Suprapubic skin (tissue), 4 donors: ENCODE data around the gene CTH.

Experiments
- POLR2A ChIP-seq, 2 donors: fragments of 450-650 bp; IDR thresholded peaks; one replicate each; pipeline ENCODE4 v1.6.1; 2017; ENCODE audit warnings: antibody characterized with exemption in 2 of 2, mild to moderate bottlenecking in 2 of 2, moderate library complexity in 2 of 2
- POLR2AphosphoS5 ChIP-seq, 3 donors: sonication (generic); formaldehyde crosslinking; IDR thresholded peaks; one replicate each; pipeline ENCODE4 v1.6.1; 2017; ENCODE audit warnings: antibody characterized with exemption in 3 of 3
- TF ChIP-seq, protein P1 (sequence below), 2 donors: fragments of 200-600 bp in 1 of 2; fragments of 450-650 bp in 1 of 2; sonication (generic) in 1 of 2; IDR thresholded peaks; one replicate each; pipeline ENCODE4 v1.5.1; 2016 to 2019; ENCODE audit warnings: antibody characterized with exemption in 2 of 2, mild to moderate bottlenecking in 1 of 2, moderate library complexity in 1 of 2

DNA sequence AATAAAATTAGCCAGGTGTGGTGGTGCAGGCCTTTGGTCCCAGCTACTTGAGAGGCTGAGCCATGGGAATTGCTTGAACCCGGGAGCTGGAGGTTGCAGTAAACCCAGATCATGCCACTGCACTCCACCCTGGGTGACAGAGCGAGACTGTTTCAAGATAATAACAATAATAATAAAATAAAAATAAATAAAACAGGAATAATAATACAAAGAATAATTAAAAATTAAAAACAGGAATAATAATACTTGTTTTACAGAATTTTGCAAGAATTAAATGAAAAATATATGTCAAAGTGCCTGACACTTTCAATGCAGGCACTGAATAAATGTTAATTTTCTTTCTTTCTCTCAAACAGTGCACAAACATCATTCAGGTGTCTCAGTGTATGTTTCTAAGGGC lies 26.5 kb upstream of the CTH start:
- no peak for TF ChIP-seq POLR2A (IDR thresholded peaks at IDR 0.05)
- TF ChIP-seq, protein P1, sequence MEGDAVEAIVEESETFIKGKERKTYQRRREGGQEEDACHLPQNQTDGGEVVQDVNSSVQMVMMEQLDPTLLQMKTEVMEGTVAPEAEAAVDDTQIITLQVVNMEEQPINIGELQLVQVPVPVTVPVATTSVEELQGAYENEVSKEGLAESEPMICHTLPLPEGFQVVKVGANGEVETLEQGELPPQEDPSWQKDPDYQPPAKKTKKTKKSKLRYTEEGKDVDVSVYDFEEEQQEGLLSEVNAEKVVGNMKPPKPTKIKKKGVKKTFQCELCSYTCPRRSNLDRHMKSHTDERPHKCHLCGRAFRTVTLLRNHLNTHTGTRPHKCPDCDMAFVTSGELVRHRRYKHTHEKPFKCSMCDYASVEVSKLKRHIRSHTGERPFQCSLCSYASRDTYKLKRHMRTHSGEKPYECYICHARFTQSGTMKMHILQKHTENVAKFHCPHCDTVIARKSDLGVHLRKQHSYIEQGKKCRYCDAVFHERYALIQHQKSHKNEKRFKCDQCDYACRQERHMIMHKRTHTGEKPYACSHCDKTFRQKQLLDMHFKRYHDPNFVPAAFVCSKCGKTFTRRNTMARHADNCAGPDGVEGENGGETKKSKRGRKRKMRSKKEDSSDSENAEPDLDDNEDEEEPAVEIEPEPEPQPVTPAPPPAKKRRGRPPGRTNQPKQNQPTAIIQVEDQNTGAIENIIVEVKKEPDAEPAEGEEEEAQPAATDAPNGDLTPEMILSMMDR (IDR thresholded peaks at IDR 0.05), result no peak
- TF ChIP-seq POLR2AphosphoS5 (IDR thresholded peaks at IDR 0.05), result no peak
